HG02642 (cell line): ENCODE data around the gene LAMC1.
"Not testable (repeated sequence)": the region's sequence is repeated elsewhere in the genome, so short reads cannot be mapped to it uniquely, and the experiment has no call there.

Source experiments
- ATAC-seq: cut with Tn5 transposase; IDR thresholded peaks from one replicate; pipeline ENCODE4 v1.9.1; 2021; ENCODE audit warnings: mild to moderate bottlenecking; ENCODE audit not compliant: unreplicated experiment, poor library complexity

Gene LAMC1

GRCh38 chr1:183140633-183141032, 117.4 kb downstream of the LAMC1 start:
- ATAC-seq: no peak

DNA sequence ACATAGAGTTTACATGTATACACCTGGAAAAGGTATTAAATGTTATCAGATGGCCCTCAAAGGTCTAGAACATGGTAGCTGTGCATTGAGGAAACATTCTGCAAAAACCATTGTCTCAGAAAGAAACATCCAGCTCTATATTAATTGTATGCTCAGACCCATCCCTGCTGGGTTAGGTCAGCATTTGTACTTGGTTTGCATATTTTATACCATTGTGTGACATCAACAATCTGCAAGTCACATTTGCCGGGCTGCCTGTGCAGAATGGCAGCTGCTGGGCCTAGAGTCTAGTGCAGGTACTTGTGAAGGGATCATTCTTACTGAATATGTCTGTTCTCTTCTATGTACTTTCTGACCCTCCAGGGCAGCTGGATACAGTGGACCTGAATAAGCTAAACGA, 119.0 kb downstream of the LAMC1 start:
- ATAC-seq: no peak

DNA sequence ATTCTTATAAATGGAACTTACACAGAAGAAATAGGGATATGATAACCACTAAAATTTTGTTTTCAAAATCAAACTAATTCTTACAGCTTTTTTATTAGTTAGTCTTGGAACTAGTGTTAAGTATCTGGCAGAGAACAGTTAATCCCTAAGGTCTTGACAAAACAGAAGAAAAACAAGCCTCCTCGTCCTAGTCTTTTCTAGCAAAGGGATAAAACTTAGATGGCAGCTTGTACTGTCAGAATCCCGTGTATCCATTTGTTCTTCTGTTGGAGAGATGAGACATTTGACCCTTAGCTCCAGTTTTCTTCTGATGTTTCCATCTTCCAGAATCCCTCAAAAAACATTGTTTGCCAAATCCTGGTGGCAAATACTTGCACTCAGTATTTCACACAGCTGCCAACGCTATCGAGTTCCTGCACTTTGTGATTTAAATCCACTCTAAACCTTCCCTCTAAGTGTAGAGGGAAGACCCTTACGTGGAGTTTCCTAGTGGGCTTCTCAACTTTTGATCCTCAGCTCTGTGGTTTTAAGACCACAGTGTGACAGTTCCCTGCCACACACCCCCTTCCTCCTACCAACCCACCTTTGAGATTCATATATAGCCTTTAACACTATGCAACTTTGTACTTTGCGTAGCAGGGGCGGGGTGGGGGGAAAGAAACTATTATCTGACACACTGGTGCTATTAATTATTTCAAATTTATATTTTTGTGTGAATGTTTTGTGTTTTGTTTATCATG, 120.5 kb downstream of the LAMC1 start:
- ATAC-seq: no peak

- no peak for ATAC-seq
Measured at GRCh38 chr1:183144752-183145151, 121.5 kb downstream of the LAMC1 start.

DNA sequence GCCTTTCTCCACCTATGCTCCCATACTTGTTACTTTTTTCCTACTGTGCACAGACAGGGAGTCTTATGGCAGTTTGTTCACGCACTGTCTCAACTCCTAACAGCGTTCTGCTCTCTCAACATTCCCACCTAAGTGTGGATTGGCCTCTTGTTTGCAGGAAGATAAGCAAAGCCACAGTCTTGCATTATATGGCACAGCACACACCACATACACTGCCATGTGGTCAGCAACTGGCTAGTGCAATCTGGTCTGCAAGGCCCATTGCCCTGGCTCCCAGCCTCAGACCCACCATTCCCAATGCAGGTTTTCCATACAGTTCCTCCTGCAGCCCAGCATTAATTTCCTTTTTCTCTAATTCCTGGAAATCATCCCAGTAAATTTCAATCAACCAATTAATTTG, 124.5 kb downstream of the LAMC1 start:
- no peak for ATAC-seq

DNA sequence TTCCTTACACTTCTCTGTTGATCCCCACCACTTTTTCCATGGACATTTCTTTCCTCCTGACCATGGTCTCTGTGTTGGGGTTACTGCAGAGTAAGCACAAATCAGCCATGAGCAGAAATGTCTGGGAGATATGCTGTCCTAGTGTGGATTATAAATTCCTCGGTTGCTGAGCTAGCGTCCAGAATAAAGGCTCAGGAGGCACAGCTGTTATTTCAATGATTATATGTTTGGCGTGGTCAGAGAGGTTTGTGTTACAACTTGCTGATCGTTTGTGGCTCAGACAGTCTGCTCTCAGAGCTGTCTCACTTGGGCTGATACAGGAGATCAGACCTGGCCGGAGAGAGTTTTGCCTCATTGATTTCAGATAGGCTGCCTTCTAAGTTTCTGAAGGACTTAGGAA, 125.4 kb downstream of the LAMC1 start:
- ATAC-seq: no peak

DNA sequence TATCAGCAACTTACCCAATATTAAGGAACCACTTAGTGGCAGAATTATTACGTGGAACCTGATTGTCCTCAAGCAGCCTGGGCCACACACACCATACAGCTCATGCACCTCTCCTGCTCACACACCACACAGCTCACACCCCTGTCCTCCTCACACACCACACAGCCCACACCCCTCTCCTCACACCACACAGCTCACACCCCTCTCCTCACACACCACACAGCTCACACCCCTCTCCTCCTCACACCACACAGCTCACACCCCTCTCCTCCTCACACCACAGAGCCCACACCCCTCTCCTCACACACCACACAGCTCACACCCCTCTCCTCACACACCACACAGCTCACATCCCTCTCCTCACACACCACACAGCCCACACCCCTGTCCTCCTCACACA, 126.1 kb downstream of the LAMC1 start:
- no peak for ATAC-seq

DNA sequence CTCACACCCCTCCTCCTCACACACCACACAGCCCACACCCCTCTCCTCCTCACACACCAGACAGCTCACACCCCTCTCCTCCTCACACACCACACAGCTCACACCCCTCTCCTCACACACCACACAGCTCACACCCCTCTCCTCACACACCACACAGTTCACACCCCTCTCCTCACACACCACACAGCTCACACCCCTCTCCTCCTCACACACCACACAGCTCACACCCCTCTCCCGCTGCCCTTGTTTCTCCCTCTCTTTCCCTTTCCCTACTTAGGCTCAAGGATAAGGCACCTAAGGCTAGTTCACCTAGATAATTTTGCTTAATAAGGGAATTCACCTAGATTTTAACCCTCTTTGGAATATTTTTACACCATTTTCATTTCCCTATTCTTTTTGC, 126.8 kb downstream of the LAMC1 start:
- ATAC-seq: not testable (repeated sequence)

GRCh38 chr1:183150445-183150844, 127.2 kb downstream of the LAMC1 start:
- no peak for ATAC-seq

DNA sequence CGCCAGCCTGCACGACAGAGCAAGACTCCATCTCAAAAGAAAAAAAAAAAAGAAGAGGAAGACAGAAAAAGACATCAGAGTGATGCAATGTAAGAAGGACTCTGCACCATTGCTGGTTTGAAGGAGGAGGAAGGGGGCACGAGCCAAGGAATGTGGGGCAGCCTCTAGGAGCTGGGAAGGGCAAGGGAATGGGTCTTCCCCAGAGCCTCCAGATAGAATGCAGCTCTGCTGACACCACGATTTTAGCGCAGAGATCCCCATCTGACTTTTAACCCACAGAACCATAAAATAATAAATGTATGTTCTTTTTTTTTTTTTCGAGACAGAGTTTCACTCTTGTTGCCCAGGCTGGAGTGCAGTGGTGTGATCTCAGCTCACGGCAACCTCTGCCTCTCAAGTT, 129.0 kb downstream of the LAMC1 start:
- no peak for ATAC-seq

- ATAC-seq: no peak
Measured at GRCh38 chr1:183155939-183156338, 132.7 kb downstream of the LAMC1 start.

GRCh38 chr1:183159960-183160359, 136.7 kb downstream of the LAMC1 start:
- ATAC-seq: no peak

DNA sequence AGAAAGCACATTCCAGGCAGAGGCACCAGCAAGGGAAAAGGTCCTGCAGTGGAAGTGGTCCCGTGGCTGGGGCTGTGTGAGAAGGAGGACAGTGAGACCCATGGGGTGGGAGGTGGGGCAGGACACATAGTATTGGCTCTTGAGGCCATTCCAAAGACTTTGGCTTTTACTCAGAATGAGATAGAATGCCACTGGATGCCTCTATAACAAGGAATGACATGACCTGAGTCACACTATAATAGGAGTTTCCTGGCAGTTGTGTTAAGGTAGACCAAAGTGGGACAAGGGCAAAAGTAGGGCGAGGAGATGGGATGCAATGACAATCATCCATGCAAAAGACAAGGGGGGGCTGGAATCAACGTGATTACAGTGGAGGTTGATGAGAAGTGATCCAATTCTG, 138.2 kb downstream of the LAMC1 start:
- ATAC-seq: no peak

GRCh38 chr1:183163316-183163715, 140.1 kb downstream of the LAMC1 start:
- ATAC-seq: no peak

DNA sequence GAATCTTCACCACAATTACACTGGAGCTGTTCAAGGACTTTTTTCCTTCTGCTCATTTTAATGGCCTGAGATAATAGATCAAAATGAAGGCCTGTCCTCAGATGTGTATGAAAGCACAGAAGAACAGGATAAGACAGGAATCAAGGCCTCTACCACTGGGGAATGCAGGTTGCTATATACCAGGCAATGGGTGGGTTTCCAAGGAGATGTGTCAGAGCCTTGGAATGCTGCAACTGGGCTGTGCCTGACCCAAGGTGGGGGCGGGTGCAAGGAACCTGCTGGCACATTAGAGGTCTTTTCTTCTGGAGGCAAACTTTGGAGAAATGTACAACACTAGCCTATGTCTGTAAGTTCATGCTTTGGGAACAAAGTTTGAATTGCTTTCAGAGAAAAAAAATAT, 141.1 kb downstream of the LAMC1 start:
- ATAC-seq: no peak

- ATAC-seq: no peak
Measured at GRCh38 chr1:183164963-183165362, 141.7 kb downstream of the LAMC1 start.

GRCh38 chr1:183165456-183165855, 142.2 kb downstream of the LAMC1 start:
- ATAC-seq: no peak

DNA sequence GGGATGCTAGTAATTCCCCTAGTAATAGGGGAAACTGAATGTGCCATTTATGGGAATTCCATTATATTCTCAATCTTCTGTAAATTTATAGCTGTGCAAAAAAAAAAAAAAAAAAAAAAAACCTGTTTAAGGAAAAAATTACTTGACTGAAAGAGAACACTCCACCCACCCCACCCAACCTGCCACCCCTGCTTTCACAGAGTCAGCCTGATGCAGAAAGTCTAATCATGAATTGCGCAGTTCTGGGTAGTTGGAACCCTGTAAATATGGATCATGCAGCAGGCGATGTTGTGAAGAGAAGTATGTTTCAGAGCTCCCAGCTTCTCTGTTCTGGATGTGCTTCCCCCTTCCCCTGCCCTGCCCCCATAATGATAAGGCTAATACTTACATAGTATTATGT, 143.2 kb downstream of the LAMC1 start:
- ATAC-seq: no peak

DNA sequence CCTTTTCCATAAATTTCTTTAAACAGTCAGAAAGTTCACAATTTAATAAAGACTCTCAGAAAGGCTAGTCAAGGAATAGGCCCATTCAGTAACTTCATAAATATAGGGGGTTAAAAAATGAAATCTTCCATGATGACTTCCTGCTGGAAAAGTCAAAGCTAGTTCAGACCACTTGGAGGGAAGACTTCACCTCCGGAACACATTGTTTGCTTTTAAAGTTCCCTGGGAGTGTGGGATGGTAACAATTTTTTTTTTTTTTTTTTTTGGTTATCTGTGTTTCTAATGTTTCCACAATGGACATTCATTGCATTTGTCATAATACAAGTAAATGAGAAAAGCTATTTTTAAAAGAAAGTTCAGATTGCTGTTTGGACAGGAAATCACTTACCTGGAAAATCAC, 144.5 kb downstream of the LAMC1 start:
- no peak for ATAC-seq

DNA sequence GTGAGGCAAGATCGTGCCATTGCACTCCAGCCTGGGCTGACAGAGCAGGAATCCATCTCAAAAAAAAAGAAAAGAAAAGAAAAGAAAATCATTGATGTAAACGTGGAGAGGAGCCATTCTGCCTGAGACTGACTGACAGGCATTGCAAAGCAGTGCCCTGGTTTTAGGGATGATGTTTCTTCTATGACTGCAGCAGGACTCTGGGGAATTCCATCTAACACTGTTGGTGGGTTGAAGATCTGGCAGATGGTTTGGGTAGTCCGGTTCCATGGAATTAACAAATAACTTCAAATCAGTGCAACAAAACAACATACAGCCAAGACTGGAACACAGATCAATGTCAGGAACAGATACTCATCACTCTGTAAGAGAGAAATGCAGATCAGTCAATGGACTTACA, 145.1 kb downstream of the LAMC1 start:
- no peak for ATAC-seq

- ATAC-seq: no peak
Measured at GRCh38 chr1:183173828-183174227, 150.6 kb downstream of the LAMC1 start.

DNA sequence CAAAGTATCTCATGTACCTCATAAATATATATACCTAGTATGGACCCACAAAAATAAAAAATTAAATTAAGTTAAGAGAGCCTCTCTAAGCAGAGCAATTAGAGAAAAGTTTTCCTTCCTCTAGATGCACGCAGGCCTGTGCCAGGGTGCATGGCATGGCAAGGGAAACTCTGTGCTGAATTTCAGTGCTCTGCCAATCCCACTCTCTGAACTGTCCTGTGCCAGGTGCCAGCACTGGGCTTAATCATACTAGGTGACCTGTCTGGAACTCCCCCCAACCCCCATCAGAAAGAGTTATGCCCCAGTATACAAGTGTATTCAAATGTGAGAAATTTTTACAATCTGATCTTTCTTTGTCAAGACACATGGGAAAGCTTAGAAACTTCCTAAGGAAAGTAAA, 152.4 kb downstream of the LAMC1 start:
- no peak for ATAC-seq

DNA sequence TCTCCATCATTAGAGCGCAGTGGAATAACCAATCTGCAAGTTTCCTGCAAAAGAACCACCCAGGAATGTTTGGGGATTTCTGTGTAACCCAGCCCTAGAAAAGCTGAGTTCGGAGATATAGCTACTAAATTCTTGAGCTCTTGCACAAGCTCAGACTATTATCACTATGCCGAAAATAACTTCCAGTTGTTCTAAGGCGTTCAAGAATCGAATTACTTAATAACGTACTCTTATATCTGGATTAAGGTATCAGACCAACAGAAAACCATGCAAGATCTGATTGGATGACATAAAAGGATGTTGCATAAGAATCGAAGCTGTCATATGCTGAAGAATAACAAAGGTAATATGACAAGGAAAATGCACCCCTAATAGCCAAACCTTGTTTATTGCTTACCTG, 155.3 kb downstream of the LAMC1 start:
- no peak for ATAC-seq
